Naive thymus-derived CD8-positive, alpha-beta T cell (primary cell): Measurements from ENCODE around the gene INVS. TPM values are rescaled to one million over a fixed set of nuclear protein-coding genes. Genes with fewer than 3 reads are reported as not detected.
A peak's percentile ranks its signal among the peaks of the same experiment; 100 is the strongest.
"Not testable (repeated sequence)": the region's sequence is repeated elsewhere in the genome, so short reads cannot be mapped to it uniquely, and the experiment has no call there.

Experiments
- ATAC-seq, 2 donors: fragments of 150-1000 bp; cut with Tn5 transposase in 1 of 2; sonication (Bioruptor Pico), chemical (Tn5 transposase) in 1 of 2; 1 replicate in 1 of 2; 2 replicates in 1 of 2; pipeline ENCODE4 v1.10.0; 2021; ENCODE audit warnings: mild to moderate bottlenecking in 2 of 2, moderate library complexity in 2 of 2
- POLR2A ChIA-PET: fragments of 350-600 bp; sonication (Branson Sonifier 250); formaldehyde crosslinking; loops from one replicate; lab custom pipeline; 2021; ENCODE audit warnings: antibody characterized with exemption; lab: Charles Lee
- DNase-seq, 10 donors: peaks; one replicate each; pipeline versions ENCODE4 v3.0.0 to v3.0.0-alpha.2; 2020 to 2022
- H3K27ac Mint-ChIP-seq, 10 donors: one replicate each; pipeline ENCODE4 v1.8.0; 2020 to 2022; ENCODE audit warnings: mild to moderate bottlenecking in 10 of 10, mixed read lengths in 10 of 10, moderate library complexity in 4 of 10, inconsistent platforms in 1 of 10
- H3K27me3 Mint-ChIP-seq, 5 donors: one replicate each; pipeline ENCODE4 v1.8.0; 2021 to 2022; ENCODE audit warnings: mixed read lengths in 5 of 5
- H3K36me3 Mint-ChIP-seq, 3 donors: one replicate each; pipeline ENCODE4 v1.8.0; 2020 to 2022; ENCODE audit warnings: mixed read lengths in 3 of 3, mild to moderate bottlenecking in 2 of 3, inconsistent platforms in 1 of 3
- H3K4me1 Mint-ChIP-seq, 4 donors: one replicate each; pipeline ENCODE4 v1.8.0; 2021 to 2022; ENCODE audit warnings: mixed read lengths in 4 of 4
- H3K4me3 Mint-ChIP-seq, 10 donors: one replicate each; pipeline ENCODE4 v1.8.0; 2020 to 2022; ENCODE audit warnings: mild to moderate bottlenecking in 10 of 10, mixed read lengths in 10 of 10, moderate library complexity in 6 of 10, inconsistent platforms in 1 of 10
- H3K9me3 Mint-ChIP-seq, 9 donors: one replicate each; pipeline ENCODE4 v1.8.0; 2020 to 2022; ENCODE audit warnings: mixed read lengths in 9 of 9, mild to moderate bottlenecking in 3 of 9, inconsistent platforms in 1 of 9, moderate library complexity in 1 of 9
- polyA plus RNA-seq, 3 donors: library from polyadenylated mRNA; unstranded; fragments of 300-500 nt; fragmentation: Illumina TruSeq; gene quantifications; one replicate each; pipeline ENCODE4 v1.2.3, GENCODE V29; 2021
- total RNA-seq, 8 experiments: library from RNA in 2 of 8; stranded (reverse) in 2 of 8; gene quantifications; one replicate each; pipeline ENCODE4 v1.2.3 and lab custom pipeline; 2021 to 2026

Gene INVS
- total and polyA plus RNA-seq, 5 experiments from 2014 or later = 5.5 to 22.1 (median 10.5) TPM

DNA sequence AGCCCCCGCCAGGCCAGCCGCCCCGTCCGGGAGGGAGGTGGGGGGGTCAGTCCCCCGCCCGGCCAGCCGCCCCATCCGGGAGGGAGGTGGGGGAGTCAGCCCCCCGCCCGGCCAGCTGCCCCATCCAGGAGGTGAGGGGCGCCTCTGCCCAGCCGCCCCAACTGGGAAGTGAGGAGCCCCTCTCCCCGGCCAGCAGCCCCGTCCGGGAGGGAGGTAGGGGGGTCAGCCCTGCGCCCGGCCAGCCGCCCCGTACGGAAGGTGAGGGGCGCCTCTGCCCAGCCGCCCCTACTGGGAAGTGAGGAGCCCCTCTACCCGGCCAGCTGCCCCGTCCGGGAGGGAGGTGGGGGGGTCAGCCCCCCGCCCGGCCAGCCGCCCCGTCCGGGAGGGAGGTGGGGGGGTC lies 31.1 kb upstream of the INVS start:
- H3K36me3 Mint-ChIP-seq, H3K4me3 Mint-ChIP-seq, ATAC-seq, H3K27me3 Mint-ChIP-seq, POLR2A ChIA-PET, H3K27ac Mint-ChIP-seq, DNase-seq, H3K9me3 Mint-ChIP-seq: not testable (repeated sequence)
- peaks cover 8 to 47% (median 23%) of the 10 kb centered on the region in 4 donors for H3K4me1 Mint-ChIP-seq

- POLR2A ChIA-PET, H3K36me3 Mint-ChIP-seq, H3K9me3 Mint-ChIP-seq, ATAC-seq, H3K4me3 Mint-ChIP-seq, H3K27me3 Mint-ChIP-seq, H3K27ac Mint-ChIP-seq, DNase-seq: not testable (repeated sequence)
- peaks cover 10 to 46% (median 24%) of the 10 kb centered on the region in 4 donors for H3K4me1 Mint-ChIP-seq
Observed at GRCh38 chr9:100069068-100069467, 30.0 kb upstream of the INVS start.

- DNase-seq (no peak), ATAC-seq (no peak)
- no peaks in the 10 kb centered on the region for H3K27me3 Mint-ChIP-seq
- POLR2A ChIA-PET = no interaction called here
- H3K4me1 Mint-ChIP-seq = peaks cover 10 to 51% (median 27%) of the 10 kb centered on the region in 4 donors
- peak overlapping the region in 2 of 10 donors; percentile 3 to 13 for H3K27ac Mint-ChIP-seq
- H3K36me3 Mint-ChIP-seq = peaks cover 0 to 12% (median 9%) of the 10 kb centered on the region in 3 donors
- H3K9me3 Mint-ChIP-seq = peaks cover 0 to 4% (median 0%) of the 10 kb centered on the region in 9 donors
- no peak overlapping the region for H3K4me3 Mint-ChIP-seq
Observed at GRCh38 chr9:100070104-100071041, 28.7 kb upstream of the INVS start.

DNA sequence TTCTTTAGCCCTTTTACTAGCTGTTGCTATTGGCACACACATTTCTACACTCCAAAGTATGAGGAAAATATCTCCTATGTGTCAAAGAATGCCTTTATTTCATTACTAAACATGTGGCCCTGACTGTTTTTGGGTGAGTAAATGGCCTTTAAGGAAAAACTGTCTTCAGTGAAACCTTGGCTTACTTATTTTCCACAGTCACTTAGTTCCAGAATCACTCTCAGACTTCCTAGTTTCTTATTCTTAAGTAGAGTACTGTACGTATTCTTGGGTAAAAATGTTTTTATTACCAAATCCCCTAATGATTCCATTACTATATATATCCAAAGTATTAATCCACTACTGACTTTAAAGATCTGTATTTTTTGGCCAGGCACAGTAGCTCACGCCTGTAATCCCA lies 27.8 kb upstream of the INVS start:
- ATAC-seq = no peak
- Mint-ChIP-seq H3K9me3 (peaks cover 0 to 4% (median 0%) of the 10 kb centered on the region in 9 donors), H3K36me3 (peaks cover 0 to 12% (median 10%) of the 10 kb centered on the region in 3 donors), H3K27me3 (no peaks in the 10 kb centered on the region), H3K4me3 (no peak overlapping the region), H3K27ac (peak overlapping the region in 1 of 10 donors; percentile 29), H3K4me1 (peaks cover 12 to 51% (median 28%) of the 10 kb centered on the region in 4 donors)
- POLR2A ChIA-PET = no interaction called here
- DNase-seq = no peak

GRCh38 chr9:100072805-100073204 lies 26.2 kb upstream of the INVS start:
- Mint-ChIP-seq H3K27ac (no peak overlapping the region), H3K27me3 (no peaks in the 10 kb centered on the region), H3K9me3 (no peaks in the 10 kb centered on the region), H3K4me1 (peaks cover 14 to 56% (median 35%) of the 10 kb centered on the region in 4 donors), H3K4me3 (no peak overlapping the region), H3K36me3 (peaks cover 0 to 10% (median 9%) of the 10 kb centered on the region in 3 donors)
- DNase-seq (no peak), ATAC-seq (no peak)
- POLR2A ChIA-PET = no interaction called here

DNA sequence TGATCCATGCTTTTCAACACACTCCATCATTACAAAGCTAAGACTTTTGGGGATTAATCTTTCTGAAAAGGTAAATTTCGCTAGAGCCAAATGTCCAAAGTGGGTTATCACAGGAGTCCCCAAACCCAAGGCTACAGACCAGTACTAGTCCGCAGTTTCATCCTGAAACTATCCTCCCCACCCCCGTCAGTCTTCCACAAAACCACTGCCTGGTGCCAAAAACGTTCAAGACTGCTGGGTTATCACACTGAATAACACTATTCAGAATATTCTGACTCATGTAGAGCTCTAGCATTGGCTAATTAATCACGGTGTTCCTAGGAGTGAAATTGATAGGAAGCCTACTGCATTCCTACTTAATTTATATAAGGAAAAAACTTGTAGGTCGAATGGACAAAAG lies 24.9 kb upstream of the INVS start:
- H3K9me3 Mint-ChIP-seq = no peaks in the 10 kb centered on the region
- H3K27me3 Mint-ChIP-seq = no peaks in the 10 kb centered on the region
- H3K4me3 Mint-ChIP-seq = no peak overlapping the region
- POLR2A ChIA-PET = no interaction called here
- peaks cover 19 to 65% (median 42%) of the 10 kb centered on the region in 4 donors for H3K4me1 Mint-ChIP-seq
- no peak for ATAC-seq
- H3K27ac Mint-ChIP-seq = no peak overlapping the region
- DNase-seq = no peak
- H3K36me3 Mint-ChIP-seq = peaks cover 0 to 10% (median 8%) of the 10 kb centered on the region in 3 donors

GRCh38 chr9:100074989-100075388 lies 24.1 kb upstream of the INVS start:
- no peaks in the 10 kb centered on the region for H3K27me3 Mint-ChIP-seq
- POLR2A ChIA-PET = no interaction called here
- H3K4me1 Mint-ChIP-seq = peaks cover 20 to 69% (median 43%) of the 10 kb centered on the region in 4 donors
- H3K4me3 Mint-ChIP-seq = no peak overlapping the region
- no peaks in the 10 kb centered on the region for H3K9me3 Mint-ChIP-seq
- peaks cover 0 to 9% (median 7%) of the 10 kb centered on the region in 3 donors for H3K36me3 Mint-ChIP-seq
- no peak overlapping the region for H3K27ac Mint-ChIP-seq
- no peak for ATAC-seq
- no peak for DNase-seq

GRCh38 chr9:100076256-100076655 lies 22.8 kb upstream of the INVS start:
- POLR2A ChIA-PET, H3K9me3 Mint-ChIP-seq, H3K36me3 Mint-ChIP-seq, H3K4me3 Mint-ChIP-seq, ATAC-seq, H3K27me3 Mint-ChIP-seq, DNase-seq, H3K27ac Mint-ChIP-seq: not testable (repeated sequence)
- H3K4me1 Mint-ChIP-seq = peaks cover 23 to 72% (median 45%) of the 10 kb centered on the region in 4 donors

GRCh38 chr9:100082782-100083181 lies 16.3 kb upstream of the INVS start:
- ATAC-seq = no peak
- POLR2A ChIA-PET = no interaction called here

GRCh38 chr9:100083448-100084127 lies 15.5 kb upstream of the INVS start:
- POLR2A ChIA-PET = no interaction called here
- Mint-ChIP-seq H3K27me3 (no peaks in the 10 kb centered on the region), H3K9me3 (no peaks in the 10 kb centered on the region), H3K4me3 (peak overlapping the region in 5 of 10 donors; percentile 1 to 70 (median 7)), H3K4me1 (peaks cover 38 to 89% (median 76%) of the 10 kb centered on the region in 4 donors), H3K36me3 (peaks cover 0 to 2% (median 0%) of the 10 kb centered on the region in 3 donors), H3K27ac (peak overlapping the region in 4 of 10 donors; percentile 26 to 53 (median 30))
- DNase-seq = no peak
- no peak for ATAC-seq

More at GRCh38 chr9:100082782-100083181, 16.3 kb upstream of the INVS start:
- Mint-ChIP-seq H3K4me3 (peak overlapping the region in 1 of 10 donors; percentile 30), H3K27ac (peak overlapping the region in 1 of 10 donors; percentile 53), H3K4me1 (peaks cover 35 to 85% (median 72%) of the 10 kb centered on the region in 4 donors), H3K27me3 (no peaks in the 10 kb centered on the region), H3K36me3 (peaks cover 0 to 2% (median 0%) of the 10 kb centered on the region in 3 donors), H3K9me3 (no peaks in the 10 kb centered on the region)
- DNase-seq = no peak

DNA sequence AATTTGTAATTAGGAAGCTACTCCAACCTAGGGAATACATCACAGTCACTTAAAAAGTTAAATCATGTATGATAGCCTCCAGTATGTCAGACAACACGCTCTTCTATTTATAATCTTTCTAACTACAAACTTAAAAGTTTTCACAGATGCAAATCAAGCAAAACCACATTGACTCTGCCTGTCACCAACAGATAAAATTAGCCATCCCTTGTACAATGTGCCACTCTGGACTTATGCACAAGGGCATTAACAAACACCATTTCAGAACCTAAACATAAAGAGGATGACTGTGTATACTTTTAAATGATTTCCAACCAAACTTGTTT lies 15.0 kb upstream of the INVS start:
- no peak for DNase-seq
- POLR2A ChIA-PET = no interaction called here
- Mint-ChIP-seq H3K27ac (peak overlapping the region in 2 of 10 donors; percentile 26 to 53), H3K4me1 (peaks cover 35 to 90% (median 76%) of the 10 kb centered on the region in 4 donors), H3K36me3 (no peaks in the 10 kb centered on the region), H3K9me3 (no peaks in the 10 kb centered on the region), H3K27me3 (no peaks in the 10 kb centered on the region), H3K4me3 (peak overlapping the region in 4 of 10 donors; percentile 1 to 70 (median 9))
- ATAC-seq = peak in 1 of 2 donors; percentile 22

DNA sequence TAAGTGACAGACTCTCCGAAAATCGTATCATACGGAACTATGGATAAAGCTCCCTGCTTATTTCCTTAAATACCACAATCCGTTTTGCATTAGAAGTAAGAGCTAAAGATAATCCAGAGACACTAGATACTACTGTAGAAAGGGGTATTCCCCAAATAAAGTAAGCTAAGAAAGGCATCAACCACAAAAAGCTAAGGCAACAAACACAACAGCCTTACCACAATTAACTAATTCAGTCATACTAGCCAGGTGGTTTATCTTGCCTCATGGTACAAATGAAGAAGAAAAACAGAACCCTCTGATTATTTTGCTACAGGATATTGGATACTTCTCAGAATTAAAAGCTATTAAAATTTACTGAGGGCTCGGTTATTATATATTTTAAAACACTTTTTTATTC lies 14.3 kb upstream of the INVS start:
- no peaks in the 10 kb centered on the region for H3K27me3 Mint-ChIP-seq
- H3K4me1 Mint-ChIP-seq = peaks cover 34 to 87% (median 78%) of the 10 kb centered on the region in 4 donors
- no peaks in the 10 kb centered on the region for H3K36me3 Mint-ChIP-seq
- no peaks in the 10 kb centered on the region for H3K9me3 Mint-ChIP-seq
- H3K4me3 Mint-ChIP-seq = peak overlapping the region in 3 of 10 donors; percentile 35 to 67 (median 36)
- H3K27ac Mint-ChIP-seq = peak overlapping the region in 2 of 10 donors; percentile 53 to 58
- ATAC-seq (peak; percentile 74 to 93), DNase-seq (peak in 2 of 10 donors; percentile 14 to 15)
- POLR2A ChIA-PET = no interaction called here
